Osteocyte (in vitro differentiated cells): Measurements from ENCODE around the gene MTMR10. TPM values are rescaled to one million over a fixed set of nuclear protein-coding genes. Genes with fewer than 3 reads are reported as not detected.

Source experiments
- DNase-seq: peaks from one replicate; pipeline ENCODE4 v3.0.0; 2021; ENCODE audit warnings: mixed read lengths; ENCODE audit not compliant: unreplicated experiment; ENCODE audit errors: extremely low spot score
- H3K27ac Mint-ChIP-seq: one replicate; pipeline ENCODE4 v1.8.0; 2021; ENCODE audit warnings: mild to moderate bottlenecking, mixed read lengths; ENCODE audit not compliant: unreplicated experiment
- H3K27me3 Mint-ChIP-seq: one replicate; pipeline ENCODE4 v1.8.0; 2021; ENCODE audit warnings: mixed read lengths; ENCODE audit not compliant: unreplicated experiment
- H3K36me3 Mint-ChIP-seq: one replicate; pipeline ENCODE4 v1.8.0; 2021; ENCODE audit warnings: mixed read lengths; ENCODE audit not compliant: unreplicated experiment
- H3K4me1 Mint-ChIP-seq: one replicate; pipeline ENCODE4 v1.8.0; 2021; ENCODE audit warnings: mixed read lengths; ENCODE audit not compliant: unreplicated experiment
- H3K4me3 Mint-ChIP-seq: one replicate; pipeline ENCODE4 v1.8.0; 2021; ENCODE audit warnings: mild to moderate bottlenecking, moderate library complexity, mixed read lengths; ENCODE audit not compliant: unreplicated experiment
- H3K9me3 Mint-ChIP-seq: one replicate; pipeline ENCODE4 v1.8.0; 2021; ENCODE audit warnings: mixed read lengths; ENCODE audit not compliant: unreplicated experiment
- CTCF ChIP-seq: fragments of 200-600 bp; sonication (generic); IDR thresholded peaks from 2 replicates; pipeline ENCODE4 v1.5.0; 2021; ENCODE audit warnings: antibody characterized with exemption, mild to moderate bottlenecking, moderate library complexity
- total RNA-seq: library from RNA; stranded (reverse); gene quantifications from 2 replicates; pipeline ENCODE4 v1.2.1, GENCODE V29; 2021

The MTMR10 gene
- total RNA-seq, 1 donor from 2014 or later = 23.3 TPM

- Mint-ChIP-seq H3K27me3 (no peaks in the 10 kb centered on the region), H3K4me1 (peaks cover 8% of the 10 kb centered on the region), H3K4me3 (no peak overlapping the region), H3K27ac (no peak overlapping the region), H3K36me3 (peaks cover 36% of the 10 kb centered on the region), H3K9me3 (no peaks in the 10 kb centered on the region)
- TF ChIP-seq CTCF = no peak
- no peak for DNase-seq
Observed at GRCh38 chr15:30979457-30979856, 12.0 kb downstream of the MTMR10 start.

GRCh38 chr15:30978328-30978727, 13.1 kb downstream of the MTMR10 start:
- no peaks in the 10 kb centered on the region for H3K27me3 Mint-ChIP-seq
- no peak overlapping the region for H3K4me3 Mint-ChIP-seq
- H3K27ac Mint-ChIP-seq = no peak overlapping the region
- no peak for DNase-seq
- peaks cover 39% of the 10 kb centered on the region for H3K36me3 Mint-ChIP-seq
- TF ChIP-seq CTCF = no peak
- H3K4me1 Mint-ChIP-seq = no peaks in the 10 kb centered on the region
- no peaks in the 10 kb centered on the region for H3K9me3 Mint-ChIP-seq

- no peak for DNase-seq
- H3K27ac Mint-ChIP-seq = no peak overlapping the region
- H3K4me3 Mint-ChIP-seq = no peak overlapping the region
- TF ChIP-seq CTCF = no peak
- H3K36me3 Mint-ChIP-seq = peaks cover 42% of the 10 kb centered on the region
- no peaks in the 10 kb centered on the region for H3K9me3 Mint-ChIP-seq
- no peaks in the 10 kb centered on the region for H3K27me3 Mint-ChIP-seq
- no peaks in the 10 kb centered on the region for H3K4me1 Mint-ChIP-seq
Observed at GRCh38 chr15:30974112-30974511, 17.3 kb downstream of the MTMR10 start.

- H3K27me3 Mint-ChIP-seq = no peaks in the 10 kb centered on the region
- H3K4me3 Mint-ChIP-seq = no peak overlapping the region
- H3K9me3 Mint-ChIP-seq = no peaks in the 10 kb centered on the region
- H3K36me3 Mint-ChIP-seq = peaks cover 38% of the 10 kb centered on the region
- H3K4me1 Mint-ChIP-seq = no peaks in the 10 kb centered on the region
- no peak for TF ChIP-seq CTCF
- DNase-seq = no peak
- no peak overlapping the region for H3K27ac Mint-ChIP-seq
Observed at GRCh38 chr15:30973379-30973778, 18.0 kb downstream of the MTMR10 start.

- Mint-ChIP-seq H3K4me3 (no peak overlapping the region), H3K27me3 (no peaks in the 10 kb centered on the region), H3K4me1 (no peaks in the 10 kb centered on the region), H3K36me3 (peaks cover 48% of the 10 kb centered on the region), H3K27ac (no peak overlapping the region), H3K9me3 (no peaks in the 10 kb centered on the region)
- no peak for TF ChIP-seq CTCF
- no peak for DNase-seq
Observed at GRCh38 chr15:30969724-30970123, 21.7 kb downstream of the MTMR10 start.
